GM19328 (cell line): ENCODE data around the gene NTNG1.

ENCODE experiments used
- ATAC-seq: cut with Tn5 transposase; IDR thresholded peaks from one replicate; pipeline ENCODE4 v1.9.1; 2021; ENCODE audit warnings: mild to moderate bottlenecking, moderate library complexity; ENCODE audit not compliant: unreplicated experiment

NTNG1 gene

GRCh38 chr1:107487506-107487905 lies 346.7 kb downstream of the NTNG1 start:
- no peak for ATAC-seq

GRCh38 chr1:107491582-107491981 lies 350.7 kb downstream of the NTNG1 start:
- no peak for ATAC-seq

- no peak for ATAC-seq
Observed at GRCh38 chr1:107493111-107493716, 352.4 kb downstream of the NTNG1 start.

- no peak for ATAC-seq
Observed at GRCh38 chr1:107494061-107494460, 353.2 kb downstream of the NTNG1 start.

GRCh38 chr1:107496002-107496401 lies 355.2 kb downstream of the NTNG1 start:
- no peak for ATAC-seq

- ATAC-seq = peak; percentile 95
Observed at GRCh38 chr1:107499139-107499744, 358.4 kb downstream of the NTNG1 start.

GRCh38 chr1:107501081-107501605 lies 360.3 kb downstream of the NTNG1 start:
- no peak for ATAC-seq

- no peak for ATAC-seq
Observed at GRCh38 chr1:107510347-107510746, 369.5 kb downstream of the NTNG1 start.

- no peak for ATAC-seq
Observed at GRCh38 chr1:107512836-107513235, 372.0 kb downstream of the NTNG1 start.

GRCh38 chr1:107514841-107515240 lies 374.0 kb downstream of the NTNG1 start:
- no peak for ATAC-seq

- ATAC-seq = no peak
Observed at GRCh38 chr1:107515702-107516101, 374.9 kb downstream of the NTNG1 start.

- no peak for ATAC-seq
Observed at GRCh38 chr1:107523061-107523460, 382.2 kb downstream of the NTNG1 start.

- ATAC-seq = no peak
Observed at GRCh38 chr1:107523736-107524135, 382.9 kb downstream of the NTNG1 start.

GRCh38 chr1:107524301-107524700 lies 383.5 kb downstream of the NTNG1 start:
- no peak for ATAC-seq

- ATAC-seq = no peak
Observed at GRCh38 chr1:107525145-107525544, 384.3 kb downstream of the NTNG1 start.

GRCh38 chr1:107525961-107526360 lies 385.1 kb downstream of the NTNG1 start:
- no peak for ATAC-seq

- ATAC-seq = no peak
Observed at GRCh38 chr1:107526524-107527198, 385.8 kb downstream of the NTNG1 start.

GRCh38 chr1:107529511-107530149 lies 388.8 kb downstream of the NTNG1 start:
- ATAC-seq = peak; percentile 91

- no peak for ATAC-seq
Observed at GRCh38 chr1:107530543-107530942, 389.7 kb downstream of the NTNG1 start.

- no peak for ATAC-seq
Observed at GRCh38 chr1:107531065-107531908, 390.4 kb downstream of the NTNG1 start.

- ATAC-seq = no peak
Observed at GRCh38 chr1:107532318-107532717, 391.5 kb downstream of the NTNG1 start.
